ENCODE data around the gene DDN.

DNA sequence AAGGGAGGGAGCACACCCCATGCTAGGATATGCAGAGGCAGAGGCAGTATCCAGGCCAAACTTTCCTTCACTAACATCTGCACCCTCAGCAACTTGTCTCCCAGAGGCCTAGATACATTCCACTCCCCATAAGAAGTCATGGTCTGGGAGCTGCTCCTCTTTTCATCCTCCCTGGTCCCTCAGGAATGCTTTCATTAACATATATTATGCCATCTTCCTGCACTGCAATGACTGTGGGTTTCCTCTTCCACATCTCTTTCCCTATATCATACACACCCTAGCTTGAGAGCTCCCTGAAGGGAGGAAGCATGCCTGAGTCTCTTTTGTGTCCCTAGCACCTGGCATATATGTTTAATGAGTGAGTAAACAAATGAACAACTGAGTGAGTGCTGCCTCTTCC is 8.6 kb downstream of the DDN start:
- no peak for TF ChIP-seq EZH2 (IDR thresholded peaks at IDR 0.05; ENCODE audit: low read depth)
- TF ChIP-seq, protein P1, sequence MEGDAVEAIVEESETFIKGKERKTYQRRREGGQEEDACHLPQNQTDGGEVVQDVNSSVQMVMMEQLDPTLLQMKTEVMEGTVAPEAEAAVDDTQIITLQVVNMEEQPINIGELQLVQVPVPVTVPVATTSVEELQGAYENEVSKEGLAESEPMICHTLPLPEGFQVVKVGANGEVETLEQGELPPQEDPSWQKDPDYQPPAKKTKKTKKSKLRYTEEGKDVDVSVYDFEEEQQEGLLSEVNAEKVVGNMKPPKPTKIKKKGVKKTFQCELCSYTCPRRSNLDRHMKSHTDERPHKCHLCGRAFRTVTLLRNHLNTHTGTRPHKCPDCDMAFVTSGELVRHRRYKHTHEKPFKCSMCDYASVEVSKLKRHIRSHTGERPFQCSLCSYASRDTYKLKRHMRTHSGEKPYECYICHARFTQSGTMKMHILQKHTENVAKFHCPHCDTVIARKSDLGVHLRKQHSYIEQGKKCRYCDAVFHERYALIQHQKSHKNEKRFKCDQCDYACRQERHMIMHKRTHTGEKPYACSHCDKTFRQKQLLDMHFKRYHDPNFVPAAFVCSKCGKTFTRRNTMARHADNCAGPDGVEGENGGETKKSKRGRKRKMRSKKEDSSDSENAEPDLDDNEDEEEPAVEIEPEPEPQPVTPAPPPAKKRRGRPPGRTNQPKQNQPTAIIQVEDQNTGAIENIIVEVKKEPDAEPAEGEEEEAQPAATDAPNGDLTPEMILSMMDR (conservative IDR thresholded peaks at IDR 0.05), result no peak

All from PC-9 (cell line).